Fibroblast of pulmonary artery (primary cell): Measurements from ENCODE around the gene FIBP.
"Not testable (repeated sequence)": the region's sequence is repeated elsewhere in the genome, so short reads cannot be mapped to it uniquely, and the experiment has no call there.

ENCODE experiments used
- DNase-seq: peaks from one replicate; pipeline ENCODE4 v3.0.0-alpha.2; 2010; ENCODE audit warnings: low read depth
- H3K4me3 ChIP-seq: replicated peaks from 2 replicates; pipeline ENCODE4 v1.5.1; 2011; ENCODE audit warnings: low read depth, mild to moderate bottlenecking, control low read depth, low read length, moderate library complexity
- CTCF ChIP-seq: IDR thresholded peaks from 2 replicates; pipeline ENCODE4 v1.5.1; 2011; ENCODE audit warnings: mild to moderate bottlenecking, control low read depth, low read length, inconsistent platforms; ENCODE audit errors: missing control alignments

FIBP gene

DNA sequence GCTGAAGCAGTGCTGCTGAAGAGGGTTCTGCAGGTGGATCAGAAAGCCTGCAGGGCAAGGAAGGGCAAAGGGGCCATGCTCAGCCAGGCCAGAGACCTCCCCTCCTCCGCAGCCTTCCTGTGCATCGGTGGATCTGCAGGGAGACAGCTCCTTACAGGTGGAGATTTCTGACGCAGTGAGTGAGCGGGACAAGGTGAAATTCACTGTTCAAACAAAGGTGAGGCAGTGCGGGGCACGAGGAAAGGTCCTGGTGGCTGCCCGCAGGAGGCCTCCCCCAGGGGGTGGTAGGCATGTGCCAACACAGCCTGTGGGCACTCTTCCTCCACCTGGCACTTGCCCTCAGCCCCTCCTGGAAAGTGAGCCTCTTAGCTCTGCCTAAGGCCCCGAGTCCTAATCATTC lies 38.9 kb downstream of the FIBP start:
- TF ChIP-seq CTCF, result no peak
- DNase-seq, result no peak
- H3K4me3 ChIP-seq, result no peak overlapping the region

DNA sequence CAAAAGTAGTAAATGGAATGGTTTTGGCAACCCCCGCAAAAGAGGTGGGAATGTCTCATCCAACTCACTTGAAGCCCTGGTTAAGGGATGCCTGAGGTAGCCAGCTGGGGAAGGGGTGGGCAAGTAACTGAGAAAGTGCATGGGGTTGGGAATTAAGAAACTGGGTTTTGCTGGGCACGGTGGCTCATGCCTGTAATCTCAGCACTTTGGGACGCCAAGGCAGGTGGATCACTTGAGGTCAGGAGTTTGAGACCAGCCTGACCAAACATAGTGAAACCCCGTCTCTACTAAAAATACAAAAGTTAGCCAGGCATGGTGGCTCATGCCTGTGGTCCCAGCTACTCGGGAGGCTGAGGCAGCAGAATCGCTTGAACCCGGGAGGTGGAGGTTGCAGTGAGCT lies 39.6 kb downstream of the FIBP start:
- not testable (repeated sequence) for H3K4me3 ChIP-seq, DNase-seq

DNA sequence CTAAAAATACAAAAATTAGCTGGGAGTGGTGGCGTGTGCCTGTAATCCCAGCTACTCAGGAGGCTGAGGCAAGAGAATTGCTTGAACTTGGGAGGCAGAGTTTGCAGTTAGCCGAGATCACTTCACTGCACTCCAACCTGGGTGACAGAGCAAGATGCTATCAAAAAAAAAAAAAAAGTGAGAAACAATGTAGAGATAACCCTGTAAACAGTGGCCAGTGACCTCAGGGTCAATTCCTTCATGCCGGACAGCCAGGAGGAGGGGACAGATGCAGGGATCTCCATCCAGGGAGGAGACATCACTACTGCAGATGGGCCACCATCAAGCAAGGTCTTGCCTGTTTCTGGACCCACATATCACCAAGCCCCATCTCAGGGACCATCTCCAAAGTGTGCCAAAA lies 40.5 kb downstream of the FIBP start:
- no peak for DNase-seq
- no peak for TF ChIP-seq CTCF
- no peak overlapping the region for H3K4me3 ChIP-seq

- no peak for DNase-seq
- no peak overlapping the region for H3K4me3 ChIP-seq
- TF ChIP-seq CTCF, result no peak
Measured at GRCh38 chr11:65844231-65844872, 43.9 kb downstream of the FIBP start.

- no peak for TF ChIP-seq CTCF
- H3K4me3 ChIP-seq, result no peak overlapping the region
- no peak for DNase-seq
Measured at GRCh38 chr11:65843811-65844210, 44.5 kb downstream of the FIBP start.

- TF ChIP-seq CTCF, result no peak
- no peak for DNase-seq
- no peak overlapping the region for H3K4me3 ChIP-seq
Measured at GRCh38 chr11:65842144-65842543, 46.1 kb downstream of the FIBP start.

- TF ChIP-seq CTCF, result no peak
- H3K4me3 ChIP-seq, result peak overlapping the region; percentile 80
- DNase-seq, result no peak
Measured at GRCh38 chr11:65834202-65834601, 54.1 kb downstream of the FIBP start.
